DMS153 treated with DMSO at 0.1 percent for 48 hours (cell line): ENCODE measurements around the gene TMIGD2.

Experiments used
- DNase-seq: peaks from one replicate; lab custom pipeline; 2025; ENCODE audit not compliant: unreplicated experiment; lab: John Stamatoyannopoulos, UW

TMIGD2 gene

DNA sequence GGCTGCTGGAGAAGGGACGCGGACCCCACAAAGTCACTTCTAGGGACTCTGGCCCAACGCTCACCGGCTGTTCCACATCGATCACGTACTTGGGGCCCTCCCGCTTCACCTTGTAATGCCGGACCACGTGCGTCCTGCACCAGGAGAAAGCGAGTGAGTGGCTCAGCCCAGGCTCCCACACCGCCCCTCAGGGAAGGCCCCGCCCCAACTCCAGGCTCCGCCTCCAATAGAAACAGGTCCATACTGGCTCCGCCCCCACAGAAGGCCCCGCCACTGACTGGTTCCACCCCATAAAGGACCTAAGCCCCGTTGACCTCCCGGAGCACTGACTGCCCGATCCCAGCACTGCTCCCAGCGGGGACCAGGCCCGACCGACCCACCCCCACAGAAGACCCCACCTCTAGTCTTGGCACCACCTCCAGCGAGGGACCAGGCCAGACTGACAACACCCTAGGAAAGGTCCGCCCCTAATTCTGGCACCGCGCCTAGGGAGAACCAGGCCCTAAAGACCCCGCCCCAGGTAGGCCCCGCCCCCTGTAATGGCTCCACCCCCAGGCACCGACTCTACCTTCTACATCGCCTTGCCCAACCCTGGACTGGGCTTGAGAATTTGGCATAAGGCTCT lies 25.2 kb upstream of the TMIGD2 start:
- no peak for DNase-seq

DNA sequence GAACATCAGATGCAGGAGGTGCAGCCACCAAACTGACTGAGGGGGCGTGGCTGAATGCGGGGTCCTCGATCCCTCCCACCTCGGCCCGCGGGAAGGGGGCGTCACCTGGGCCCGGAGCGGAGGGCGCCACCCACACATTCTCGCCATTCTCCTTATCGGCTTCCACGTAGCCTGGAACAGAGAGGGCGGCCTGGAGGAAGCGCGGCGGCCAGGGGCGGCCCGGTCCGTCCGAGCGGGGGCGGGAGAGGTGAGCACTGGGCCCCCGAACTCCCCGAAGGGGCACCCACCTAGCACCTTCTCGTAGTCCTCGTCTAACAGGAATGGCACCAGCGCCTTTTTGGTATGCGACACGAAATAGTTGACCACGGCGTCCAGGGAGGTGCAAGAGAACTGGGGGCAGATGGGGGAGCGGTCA lies 24.7 kb upstream of the TMIGD2 start:
- no peak for DNase-seq

DNA sequence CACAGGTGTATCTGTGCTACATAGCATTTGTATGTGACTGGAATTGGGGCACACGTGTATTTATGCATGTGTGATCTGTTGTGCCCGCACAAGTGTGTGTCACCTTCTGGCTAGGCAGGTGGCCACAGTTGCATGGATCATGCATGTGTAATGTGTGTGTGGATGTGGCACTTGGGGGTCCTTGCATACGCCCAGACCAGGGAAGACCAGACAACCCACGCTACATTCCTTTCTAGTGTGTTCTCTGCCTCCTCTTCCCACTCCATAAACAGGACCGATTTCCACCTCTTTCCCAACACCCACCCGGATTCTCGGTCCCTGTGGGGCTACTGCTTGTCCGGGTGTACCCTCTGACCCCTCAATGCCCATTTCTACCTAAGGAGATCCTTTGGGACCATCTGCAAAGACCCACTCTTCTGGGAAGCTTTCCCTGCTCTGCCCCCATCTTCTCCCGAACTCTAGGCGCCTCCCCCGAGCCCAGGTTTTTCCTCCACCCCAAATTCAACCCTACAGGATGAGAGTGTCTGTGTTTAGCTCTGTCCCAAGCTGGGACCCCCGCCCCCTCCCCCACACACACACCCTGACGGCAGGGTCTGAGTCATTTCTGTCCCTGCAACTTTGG lies 24.1 kb upstream of the TMIGD2 start:
- no peak for DNase-seq

DNA sequence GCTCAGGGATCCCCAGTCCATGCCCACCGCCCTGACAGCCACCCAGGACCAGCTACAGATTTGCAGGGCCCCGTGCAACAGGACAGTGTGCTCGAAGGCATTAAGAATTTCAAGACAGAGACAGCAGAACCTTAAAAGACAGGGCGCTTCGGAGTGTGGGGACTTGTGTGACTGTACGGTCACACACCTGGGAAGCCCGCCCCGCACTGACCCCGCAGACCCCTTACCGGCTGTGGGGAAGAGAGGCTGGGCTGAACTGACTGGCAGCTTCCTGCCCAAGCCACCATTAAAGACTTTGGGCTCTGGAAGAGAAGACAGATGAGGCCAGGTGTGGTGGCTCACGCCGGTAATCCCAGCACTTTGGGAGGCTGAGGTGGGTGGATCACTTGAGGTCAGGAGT lies 22.0 kb upstream of the TMIGD2 start:
- no peak for DNase-seq

DNA sequence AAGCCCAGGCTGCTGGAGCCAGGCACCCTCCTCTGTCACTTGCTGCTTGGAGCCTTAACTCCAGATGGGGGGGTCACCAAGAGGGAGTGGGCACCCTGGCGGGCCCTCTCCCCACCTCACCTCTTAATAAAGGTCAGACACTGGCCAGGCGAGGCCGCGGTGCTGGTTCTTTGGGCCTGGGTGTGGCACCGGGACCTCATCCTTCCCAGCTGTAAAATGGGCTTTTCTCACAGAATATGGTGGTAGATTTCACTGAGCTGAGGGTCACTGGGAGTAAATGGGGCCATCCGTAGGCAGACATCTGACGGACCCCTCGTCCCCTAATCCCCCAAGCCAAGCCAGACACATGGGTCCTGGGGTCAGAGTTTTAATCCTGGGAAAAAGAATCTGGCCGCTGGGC lies 21.5 kb upstream of the TMIGD2 start:
- no peak for DNase-seq

DNA sequence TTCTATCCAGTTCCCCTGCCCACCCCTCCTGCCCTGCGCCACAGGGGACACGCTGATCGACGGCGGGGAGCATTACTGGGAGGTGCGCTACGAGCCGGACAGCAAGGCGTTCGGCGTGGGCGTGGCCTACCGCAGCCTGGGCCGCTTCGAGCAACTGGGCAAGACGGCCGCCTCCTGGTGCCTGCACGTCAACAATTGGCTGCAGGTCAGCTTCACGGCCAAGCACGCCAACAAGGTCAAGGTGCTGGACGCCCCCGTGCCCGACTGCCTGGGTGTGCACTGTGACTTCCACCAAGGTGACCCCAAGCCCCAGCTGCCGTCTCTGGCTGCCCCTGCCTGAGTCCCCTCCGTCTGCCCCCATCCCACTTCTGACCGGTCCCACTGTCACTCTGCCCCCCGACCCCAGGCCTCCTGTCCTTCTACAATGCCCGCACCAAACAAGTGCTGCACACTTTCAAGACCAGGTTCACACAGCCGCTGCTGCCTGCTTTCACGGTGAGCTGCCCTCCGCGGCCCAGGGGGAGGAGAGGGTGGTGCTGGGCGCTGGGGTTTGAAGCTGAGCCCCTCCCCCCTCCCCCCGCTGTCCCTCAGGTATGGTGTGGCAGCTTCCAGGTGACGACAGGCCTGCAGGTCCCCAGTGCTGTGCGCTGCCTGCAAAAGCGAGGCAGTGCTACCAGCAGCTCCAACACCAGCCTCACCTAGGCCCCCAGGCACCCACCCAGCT lies 20.9 kb upstream of the TMIGD2 start:
- no peak for DNase-seq

DNA sequence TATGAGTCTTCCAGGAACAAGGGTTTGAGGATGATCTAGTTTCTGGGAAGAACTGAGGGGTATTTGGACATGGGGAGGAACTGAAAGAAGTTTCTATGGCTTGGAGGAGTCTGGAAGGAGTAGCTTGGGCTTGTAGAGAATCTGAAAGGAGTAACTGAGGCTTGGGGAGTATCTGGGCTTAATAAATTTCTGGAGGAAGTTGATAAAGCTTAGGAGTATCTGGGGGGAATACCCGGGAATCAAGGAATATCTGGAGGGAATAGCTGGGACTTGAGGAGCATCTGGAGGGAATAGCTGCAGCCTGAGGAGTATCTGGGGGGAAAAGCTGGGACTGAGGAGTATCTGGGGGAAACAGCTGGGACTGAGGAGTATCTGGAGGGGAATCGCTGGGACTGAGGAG lies 18.2 kb upstream of the TMIGD2 start:
- DNase-seq, result no peak

DNA sequence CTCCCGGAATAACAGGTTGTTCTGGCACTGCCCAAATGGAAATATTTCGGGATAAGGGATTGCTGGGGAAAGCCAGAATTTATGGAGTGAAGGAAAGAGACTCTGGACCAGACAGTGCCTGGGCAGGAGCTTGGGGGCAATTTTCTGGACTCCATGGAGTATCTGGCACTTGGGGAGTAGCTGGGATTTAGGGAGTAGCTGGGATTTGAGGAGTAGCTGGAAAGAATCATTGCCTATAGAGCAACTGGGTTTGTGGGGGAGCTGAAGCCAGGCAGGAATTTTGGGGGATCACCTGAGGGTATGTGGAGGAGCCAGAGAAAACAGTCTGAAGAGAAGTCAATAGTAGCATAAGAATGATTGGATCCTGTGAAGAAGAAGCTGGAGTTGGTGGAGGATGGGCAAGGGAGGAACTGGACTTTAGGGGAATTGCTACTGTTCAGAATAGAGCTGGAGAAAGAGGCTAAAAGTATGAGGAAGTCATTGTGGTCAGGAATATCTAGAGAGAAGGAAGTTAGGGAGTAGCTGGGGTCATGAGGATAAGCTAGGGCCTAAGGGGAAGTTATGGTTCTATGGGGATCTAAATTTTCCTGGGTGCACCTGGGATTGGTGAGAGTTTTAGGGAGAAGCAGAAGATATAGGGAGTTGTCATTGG lies 17.0 kb upstream of the TMIGD2 start:
- DNase-seq, result no peak

DNA sequence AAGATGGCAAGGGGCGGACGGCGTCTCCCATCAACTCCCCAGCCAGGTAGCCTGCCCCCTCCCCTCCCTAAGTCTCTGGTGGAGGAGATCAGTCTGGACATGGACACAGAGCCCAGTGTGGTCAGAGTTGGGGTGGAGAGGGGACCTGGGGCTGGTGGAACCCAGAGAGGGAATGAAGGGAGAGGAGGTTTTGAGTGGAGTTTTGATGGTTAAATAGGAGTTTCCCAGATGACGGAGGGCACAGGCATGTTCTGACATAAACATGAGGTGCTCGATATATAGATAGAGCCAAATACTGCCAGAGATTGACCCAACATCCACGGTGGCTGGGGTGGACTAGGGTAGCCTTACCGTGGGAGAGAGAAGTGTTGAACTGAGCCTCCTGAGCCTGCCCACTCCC lies 16.3 kb upstream of the TMIGD2 start:
- no peak for DNase-seq

DNA sequence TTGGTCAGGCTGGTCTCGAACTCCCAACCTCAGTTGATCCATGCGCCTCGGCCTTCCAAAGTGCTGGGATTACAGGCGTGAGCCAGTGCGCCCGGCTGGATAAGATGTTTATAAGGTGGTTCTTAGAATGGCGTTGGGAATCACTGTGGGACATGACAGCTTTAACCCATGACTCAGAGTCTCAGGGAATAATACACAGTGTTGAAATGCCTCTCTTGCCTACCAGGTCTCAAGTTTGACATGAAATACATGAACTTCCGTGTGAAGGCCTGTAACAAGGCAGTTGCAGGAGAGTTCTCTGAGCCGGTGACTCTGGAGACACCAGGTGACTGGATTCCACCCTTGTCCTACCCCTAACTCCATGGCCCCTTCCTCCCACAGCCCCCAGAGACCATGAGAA lies 14.8 kb upstream of the TMIGD2 start:
- no peak for DNase-seq

DNA sequence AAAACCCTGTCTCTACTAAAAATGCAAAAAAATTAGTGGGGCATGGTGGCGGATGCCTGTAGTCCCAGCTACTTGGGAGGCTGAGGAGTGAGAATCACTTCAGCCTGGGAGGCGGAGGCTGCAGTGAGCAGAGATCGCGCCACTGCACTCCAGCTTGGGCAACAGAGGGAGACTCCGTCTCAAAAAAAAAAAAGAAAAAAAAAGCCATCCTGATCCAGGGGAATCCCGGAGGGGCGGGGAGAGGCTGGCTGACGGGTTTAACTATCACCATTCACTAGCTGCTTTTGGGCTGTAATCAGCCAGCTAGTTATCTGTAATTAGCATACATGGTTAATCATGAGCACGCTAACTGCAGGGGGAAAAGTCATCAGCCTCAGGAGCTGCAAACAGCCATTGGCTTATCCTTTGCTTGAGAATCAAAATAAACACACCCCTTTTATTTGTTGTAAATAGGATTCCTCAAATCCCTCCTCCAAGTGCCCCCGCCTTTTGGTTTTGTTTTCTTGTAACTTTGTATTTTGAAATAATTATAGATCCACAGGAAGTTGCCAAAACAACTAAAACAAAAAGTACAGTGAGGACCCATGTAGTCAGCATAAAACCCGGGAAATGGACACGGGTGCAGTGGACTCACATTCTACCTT lies 11.8 kb upstream of the TMIGD2 start:
- no peak for DNase-seq

DNA sequence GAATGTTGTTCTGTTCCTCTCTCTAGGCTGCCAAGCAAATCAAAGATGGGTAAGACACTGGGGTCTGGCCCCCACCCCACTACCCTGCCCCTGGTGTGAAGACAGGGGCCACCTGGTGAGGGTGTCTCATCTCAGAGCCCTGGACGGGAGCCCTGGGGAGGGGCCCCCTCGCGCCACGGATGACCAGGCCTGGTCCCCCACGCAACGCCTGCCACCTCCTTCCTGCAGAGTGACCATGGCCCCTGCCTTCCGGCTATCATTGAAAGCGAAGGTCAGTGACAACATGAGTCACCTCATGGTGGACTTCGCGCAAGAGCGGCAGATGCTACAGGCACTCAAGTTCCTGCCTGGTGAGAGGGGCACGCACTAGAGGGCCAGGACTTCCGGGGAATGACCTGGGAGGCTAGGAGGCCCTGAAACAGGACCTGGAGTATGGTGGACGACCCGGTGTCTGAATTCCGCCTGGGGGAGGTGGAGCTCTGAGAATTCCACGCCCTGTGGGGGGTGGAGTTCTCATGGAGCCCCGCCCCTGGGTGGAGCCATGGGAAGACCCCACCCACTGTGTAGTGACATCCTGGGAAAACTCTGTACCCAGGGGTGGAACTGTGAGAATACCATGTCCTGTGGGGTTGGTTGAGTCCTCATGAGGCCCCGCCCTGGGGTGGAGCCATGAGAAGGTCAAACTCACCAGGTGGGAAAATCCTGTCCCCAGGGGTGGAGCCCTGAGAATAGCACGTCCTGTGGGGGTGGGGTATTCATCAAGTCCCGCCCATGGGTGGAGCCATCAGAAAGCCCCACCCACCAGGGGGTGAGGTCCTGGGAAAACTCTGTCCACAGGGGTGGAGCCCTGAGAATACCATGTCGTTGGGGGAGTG lies 8.3 kb upstream of the TMIGD2 start:
- DNase-seq, result no peak

DNA sequence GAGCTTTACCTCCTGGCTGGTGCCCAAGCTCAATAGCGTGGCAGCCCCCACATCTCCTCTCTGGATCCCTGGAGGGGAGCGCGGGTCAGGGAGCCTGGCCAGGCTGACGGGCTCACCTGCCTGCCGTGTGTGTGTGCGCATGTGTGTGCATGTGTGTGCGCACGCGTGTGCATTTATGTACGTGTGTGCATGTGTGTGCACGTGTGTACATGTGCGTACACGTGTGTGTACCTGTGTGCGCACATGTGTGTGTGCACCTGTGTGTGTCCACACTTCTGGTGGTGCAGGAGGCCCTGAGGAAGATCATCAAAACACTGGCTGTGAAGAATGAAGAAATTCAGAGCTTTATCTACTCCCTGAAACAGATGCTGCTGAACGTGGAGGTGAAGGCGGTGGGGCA lies 3.5 kb upstream of the TMIGD2 start:
- no peak for DNase-seq

DNA sequence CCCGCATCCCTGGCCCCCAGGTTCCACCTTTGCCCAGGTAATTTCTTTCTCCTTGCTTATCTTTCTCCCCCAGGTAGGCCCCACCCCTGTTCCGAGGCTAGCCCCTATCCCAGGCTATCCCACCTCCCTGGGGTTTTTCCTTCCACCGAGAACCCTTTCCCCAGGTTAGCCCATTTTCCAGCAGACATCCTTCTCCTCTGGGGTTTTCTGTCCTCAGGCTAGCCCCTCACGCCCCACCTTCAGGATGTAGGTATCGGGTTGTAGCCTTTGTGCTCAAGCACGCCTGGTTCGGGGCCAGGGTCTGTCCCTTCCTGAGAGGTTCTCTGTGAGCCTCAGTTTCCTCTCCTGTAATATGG lies 3.0 kb upstream of the TMIGD2 start:
- DNase-seq, result no peak

DNA sequence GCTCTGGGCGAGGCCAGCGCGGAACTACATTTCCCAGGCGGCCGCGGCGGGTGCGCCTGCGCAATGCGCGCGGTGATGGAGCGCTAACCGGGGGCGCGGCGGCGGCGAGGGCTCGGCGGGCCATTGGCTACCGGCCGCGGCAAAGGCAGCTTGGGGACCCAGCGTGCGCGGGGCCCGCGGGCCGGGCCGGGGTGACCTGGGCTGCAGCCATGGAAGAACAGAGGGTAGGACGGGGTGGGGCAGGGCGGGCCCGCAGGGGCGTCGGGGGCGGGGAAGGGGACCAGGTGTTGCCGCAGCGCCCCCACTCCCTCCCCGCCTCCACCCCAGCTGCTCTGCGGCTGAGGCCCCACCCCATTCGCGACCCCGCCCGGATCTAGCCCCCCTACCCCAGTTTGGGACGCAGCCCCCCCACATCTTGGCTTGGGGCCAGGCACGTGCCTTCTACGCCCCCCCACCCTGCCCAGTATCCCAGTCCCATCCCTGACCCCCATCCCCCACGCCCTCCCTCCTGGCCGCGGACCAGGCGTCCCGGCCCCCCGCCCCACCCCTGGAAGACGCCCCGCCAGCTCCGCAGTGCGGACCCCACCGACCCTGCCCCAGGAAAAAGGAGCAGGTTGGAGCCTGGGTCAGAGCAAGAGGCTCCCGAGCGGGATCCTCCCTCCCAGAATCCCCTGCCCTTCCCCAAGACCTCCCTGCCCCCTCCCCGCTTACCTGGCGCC lies 2.5 kb upstream of the TMIGD2 start, which contains the start of gene FSD1:
Gene FSD1, plus strand, starts transcription at position 61 of the 719 bp plus-strand sequence. Its CDS starts 149 bp downstream, at position 210.
- DNase-seq, result peak; percentile 18

DNA sequence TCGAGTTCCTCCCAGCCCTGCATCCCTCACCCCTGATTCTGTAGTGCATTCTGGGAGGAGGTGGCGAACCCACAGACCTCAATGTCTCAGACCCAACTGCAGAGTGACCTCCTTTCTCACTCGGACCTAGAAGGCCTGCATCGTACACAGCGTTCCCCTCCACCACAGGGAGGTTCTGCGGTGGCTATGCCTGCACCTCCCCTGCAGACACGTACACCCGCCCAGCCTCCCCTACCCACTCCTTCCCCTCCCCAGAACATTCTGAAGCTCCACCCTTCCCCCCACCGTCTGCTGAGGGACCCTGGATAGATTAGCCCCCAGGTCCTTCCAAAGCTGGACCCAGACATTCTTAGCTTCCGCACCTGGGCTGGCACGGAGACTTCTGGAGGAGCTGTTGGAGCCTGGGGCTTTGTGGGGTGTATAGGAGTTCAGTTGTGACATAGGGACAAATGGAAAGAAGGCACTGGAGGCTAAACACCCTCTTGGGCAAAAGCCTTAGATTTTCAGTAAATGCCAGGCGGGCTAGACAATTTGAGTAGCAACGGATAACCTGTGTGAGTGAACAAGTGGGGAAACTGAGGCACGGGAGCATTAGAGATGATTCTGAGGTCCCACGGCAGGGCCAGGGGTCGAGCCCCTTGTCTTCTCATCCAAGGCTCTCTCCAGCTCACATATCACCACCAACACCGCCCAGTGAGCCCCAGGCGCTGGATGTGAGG lies 1.8 kb upstream of the TMIGD2 start:
- DNase-seq, result no peak

DNA sequence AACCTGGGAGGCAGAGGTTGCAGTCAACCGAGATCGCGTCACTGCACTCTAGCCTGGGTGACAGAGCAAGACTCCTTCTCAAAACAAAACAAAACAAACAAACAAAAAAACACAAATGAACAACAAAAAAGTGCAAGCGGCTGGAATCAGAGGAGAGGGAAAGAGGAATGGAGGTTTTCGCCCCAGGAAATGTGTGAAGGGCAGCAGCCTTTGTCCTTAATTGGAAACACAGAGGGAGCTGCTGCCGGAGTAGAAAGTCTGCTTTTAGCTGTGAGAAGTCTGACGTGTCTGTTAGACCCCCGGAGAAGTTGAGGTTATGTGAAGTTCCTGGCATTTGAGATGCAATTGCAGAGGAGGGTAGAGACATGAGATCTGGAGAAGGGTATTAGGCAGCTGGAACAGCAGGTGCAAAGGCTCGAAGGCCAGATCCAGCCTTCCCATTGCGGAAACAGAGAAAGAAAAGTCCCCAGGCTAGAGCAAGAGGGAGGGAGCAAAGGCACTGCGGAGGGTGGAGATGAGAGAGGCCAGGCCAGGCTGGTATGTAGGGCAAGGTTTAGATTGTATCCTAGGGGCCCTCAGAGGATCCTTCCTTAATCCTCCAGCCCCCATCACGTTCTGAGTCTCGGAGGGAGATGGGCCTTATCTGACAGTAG lies 473 bp downstream of the TMIGD2 start:
- DNase-seq, result no peak

DNA sequence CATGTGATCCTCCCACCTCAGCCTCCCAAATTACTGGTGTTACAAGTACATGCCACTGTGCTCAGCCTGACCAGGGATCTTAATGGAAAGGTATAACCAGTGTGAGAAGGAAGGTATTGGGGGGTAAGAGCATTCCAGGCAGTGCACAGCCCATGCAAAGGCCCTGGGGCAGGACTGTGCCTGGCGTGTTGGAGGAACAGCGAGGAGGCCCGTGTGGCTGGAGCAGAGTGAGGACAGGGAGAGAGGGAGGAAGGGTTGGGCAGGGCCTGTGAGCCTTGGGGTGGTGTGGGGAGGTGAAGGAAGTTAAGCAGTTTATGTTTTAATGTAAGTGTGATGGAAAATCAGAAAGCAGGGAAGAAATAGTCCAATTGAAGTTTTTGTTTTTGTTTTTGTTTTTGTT lies 1.6 kb downstream of the TMIGD2 start:
- no peak for DNase-seq
